PC-9 (cell line): ENCODE data around the gene HAO2.

Experiments used
- CTCF ChIP-seq: fragments of 200-600 bp; sonication (generic); conservative IDR thresholded peaks from 2 replicates; pipeline ENCODE4 v1.6.1; 2017; ENCODE audit warnings: mixed run types, antibody characterized with exemption, mild to moderate bottlenecking, moderate library complexity
- EZH2 ChIP-seq: fragments of 200-600 bp; sonication (generic); IDR thresholded peaks from 2 replicates; pipeline ENCODE4 v1.8.0; 2017; ENCODE audit warnings: antibody characterized with exemption, low read depth

DNA sequence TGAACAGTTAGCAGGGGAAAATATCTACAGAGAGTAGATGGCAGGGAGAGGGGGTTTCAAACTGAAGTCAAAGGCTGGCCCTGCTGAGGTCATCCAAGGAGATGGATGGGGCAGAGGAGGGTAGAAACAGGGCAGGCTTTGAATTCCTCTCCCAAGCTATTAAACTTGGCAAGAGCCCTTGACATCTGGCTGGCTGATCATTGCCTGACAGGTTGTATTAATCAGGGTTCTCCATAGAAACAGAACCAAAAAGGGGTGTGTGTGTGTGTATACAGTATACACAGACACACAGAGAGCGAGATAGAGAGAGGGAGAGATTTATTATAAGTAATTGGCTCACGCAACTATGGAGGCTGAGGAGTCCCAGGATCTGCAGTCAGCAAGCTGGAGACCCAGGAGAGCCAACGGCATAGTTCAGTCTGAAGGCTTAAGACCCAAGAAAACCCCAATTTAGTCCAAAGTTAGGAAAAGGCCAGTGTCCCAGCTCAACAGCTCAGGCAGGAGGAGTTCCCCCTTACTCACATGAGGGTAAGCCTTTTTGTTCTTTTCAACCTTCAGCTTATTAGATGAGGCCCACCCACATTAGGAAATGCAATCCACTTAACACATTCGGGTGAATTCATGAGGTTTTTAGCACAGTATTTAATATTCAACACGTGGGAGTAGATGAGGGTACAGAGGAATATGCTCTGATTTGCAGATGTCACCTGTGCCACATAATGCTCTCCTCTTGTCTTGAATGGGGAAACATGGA lies 46.7 kb upstream of the HAO2 start:
- no peak for TF ChIP-seq CTCF
- TF ChIP-seq EZH2, result no peak
